Right lung (tissue), 5 donors: ENCODE data around the gene CCDC169. TPM values are rescaled to one million over a fixed set of nuclear protein-coding genes. Genes with fewer than 3 reads are reported as not detected.

Source experiments
- DNase-seq, 2 donors: peaks; one replicate each; pipeline ENCODE4 v3.0.0-alpha.2; 2013
- polyA plus RNA-seq, 5 donors: library from polyadenylated mRNA; unstranded; fragments of 120-200 nt; gene quantifications; one replicate each; pipeline versions ENCODE4 v1.2.1 to v1.2.3, GENCODE V29; 2013; ENCODE audit warnings: inconsistent platforms in 1 of 5, low replicate concordance in 1 of 5; ENCODE audit not compliant: insufficient read length in 5 of 5, insufficient read depth in 1 of 5

The CCDC169 gene
- polyA plus RNA-seq, 5 donors = 4.3 to 9.3 (median 9.1) TPM

DNA sequence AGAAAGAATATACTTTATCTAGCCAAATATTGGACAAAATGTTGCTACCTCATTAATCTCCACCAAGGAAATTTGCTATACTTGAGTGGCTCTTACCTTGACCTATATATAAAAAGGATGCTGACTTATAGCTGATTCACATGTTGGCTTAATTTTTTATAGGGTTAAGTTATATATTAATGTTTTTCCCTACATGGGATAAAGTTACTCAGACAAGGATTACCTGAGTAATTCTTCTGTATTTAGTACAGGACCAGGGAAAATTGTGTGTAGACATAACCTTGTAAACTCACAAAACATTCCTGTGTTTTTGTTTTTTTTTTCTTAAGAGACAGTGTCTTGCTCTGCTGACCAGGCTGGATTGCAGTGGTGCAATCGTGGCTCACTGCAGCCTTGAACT, 52.6 kb downstream of the CCDC169 start:
- no peak for DNase-seq

DNA sequence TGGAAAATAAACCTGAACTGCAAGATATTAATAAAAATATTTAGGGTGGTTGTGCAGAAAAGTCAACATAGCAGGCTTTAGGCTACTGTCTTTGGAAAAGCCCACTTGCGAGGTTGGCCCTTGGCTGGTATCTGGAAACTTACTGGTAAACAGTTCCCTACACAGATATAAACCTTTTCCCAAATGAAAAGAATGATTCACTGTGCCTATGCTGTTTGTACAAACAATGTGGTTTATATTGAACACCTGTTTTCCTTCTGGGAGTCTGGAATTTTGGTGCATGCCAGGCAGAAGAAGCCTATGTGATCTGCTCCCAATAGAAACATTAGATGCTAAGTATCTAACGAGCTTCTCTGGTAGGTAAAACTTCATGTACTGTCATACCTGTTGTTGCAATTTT, 53.5 kb downstream of the CCDC169 start:
- DNase-seq = no peak

DNA sequence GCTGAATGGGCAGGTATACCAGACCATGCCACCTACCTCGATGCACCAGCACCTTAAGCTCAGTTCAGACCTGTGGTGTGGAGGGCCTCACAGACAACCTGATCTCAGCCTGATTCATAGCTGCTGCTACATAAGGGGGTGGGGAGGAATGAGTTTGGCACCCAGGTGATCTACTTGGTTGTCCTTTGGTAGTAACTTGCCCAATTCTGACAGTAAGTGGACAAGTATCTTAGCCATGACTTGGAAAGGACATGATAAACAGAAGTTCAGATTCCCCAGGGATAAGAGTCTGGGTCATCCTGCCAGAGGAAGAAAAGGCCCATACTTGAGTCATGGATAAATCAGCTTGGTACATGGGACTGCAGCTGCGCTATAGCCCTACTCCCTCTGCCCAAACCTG, 54.9 kb downstream of the CCDC169 start:
- no peak for DNase-seq

DNA sequence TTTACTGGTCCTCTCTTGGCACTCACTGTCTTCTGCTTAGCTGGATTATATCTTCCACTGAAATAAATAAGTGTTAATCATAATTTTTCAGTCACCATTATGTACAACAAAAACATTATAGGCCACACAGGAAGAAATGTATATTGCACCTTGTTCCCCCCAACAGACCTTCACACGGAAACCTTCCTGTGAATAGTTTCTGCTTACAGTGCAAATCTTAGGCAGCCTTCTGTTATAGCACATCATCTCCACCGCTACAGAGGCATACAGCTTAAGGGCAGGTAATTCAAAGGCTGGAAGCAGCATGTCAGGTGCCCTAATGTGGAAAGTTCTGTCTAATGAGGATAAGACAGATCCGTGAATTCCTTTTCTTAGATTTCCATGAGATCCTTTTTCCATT, 66.4 kb downstream of the CCDC169 start:
- no peak for DNase-seq

DNA sequence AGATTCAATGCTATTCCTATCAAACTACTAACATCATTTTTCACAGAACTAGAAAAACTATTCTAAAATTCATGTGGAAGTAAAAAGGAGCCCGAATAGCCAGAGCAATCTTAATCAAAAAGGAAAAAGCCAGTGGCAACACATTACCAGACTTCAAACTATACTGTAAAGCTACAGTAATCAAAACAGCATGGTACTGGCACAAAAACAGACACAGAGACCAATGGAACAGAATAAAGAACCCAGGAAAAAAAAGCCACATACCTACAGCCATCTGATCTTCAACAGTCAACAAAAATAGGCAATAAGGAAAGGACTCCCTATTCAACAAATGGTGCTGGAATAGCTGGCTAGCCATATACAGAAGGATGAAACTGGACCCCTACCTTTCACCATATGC, 72.9 kb downstream of the CCDC169 start:
- no peak for DNase-seq

DNA sequence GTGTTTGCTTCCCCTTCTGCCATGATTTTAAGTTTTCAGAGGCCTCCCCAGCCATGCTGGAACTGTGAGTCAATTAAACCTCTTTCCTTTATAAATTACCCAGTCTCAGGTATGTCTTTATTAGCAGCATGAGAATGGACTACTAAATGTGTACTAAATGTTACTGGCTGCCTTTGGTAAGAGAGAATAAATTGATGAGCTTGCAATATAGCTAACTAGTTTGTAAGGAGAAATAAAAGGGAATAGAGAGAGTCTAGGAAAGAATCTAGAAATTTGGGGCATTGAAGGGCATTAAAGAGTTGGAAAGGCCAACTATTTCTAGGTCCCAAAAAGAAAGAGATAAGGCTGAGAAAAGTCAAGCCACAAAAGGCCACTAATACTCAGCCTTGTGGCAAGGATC, 77.7 kb downstream of the CCDC169 start:
- DNase-seq = no peak

DNA sequence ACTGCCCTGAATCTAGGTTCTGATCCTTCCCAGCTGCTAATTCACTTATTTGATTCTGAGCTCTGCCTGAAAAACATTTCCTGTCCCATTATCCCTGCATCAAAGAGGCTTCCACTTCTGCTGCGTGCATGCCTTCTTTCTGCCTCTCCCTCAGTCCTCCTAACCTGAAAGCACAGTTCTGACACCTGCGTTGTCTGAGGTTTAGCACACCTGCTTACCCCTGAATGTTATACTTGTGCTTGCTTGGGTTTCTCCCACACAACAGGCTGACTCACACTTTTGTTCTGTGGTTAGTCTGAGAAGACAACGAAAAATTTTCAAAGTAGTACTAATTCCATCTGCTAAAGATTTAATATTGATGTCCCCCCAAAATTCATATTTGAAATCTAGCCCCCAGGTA, 80.2 kb downstream of the CCDC169 start:
- DNase-seq = no peak

DNA sequence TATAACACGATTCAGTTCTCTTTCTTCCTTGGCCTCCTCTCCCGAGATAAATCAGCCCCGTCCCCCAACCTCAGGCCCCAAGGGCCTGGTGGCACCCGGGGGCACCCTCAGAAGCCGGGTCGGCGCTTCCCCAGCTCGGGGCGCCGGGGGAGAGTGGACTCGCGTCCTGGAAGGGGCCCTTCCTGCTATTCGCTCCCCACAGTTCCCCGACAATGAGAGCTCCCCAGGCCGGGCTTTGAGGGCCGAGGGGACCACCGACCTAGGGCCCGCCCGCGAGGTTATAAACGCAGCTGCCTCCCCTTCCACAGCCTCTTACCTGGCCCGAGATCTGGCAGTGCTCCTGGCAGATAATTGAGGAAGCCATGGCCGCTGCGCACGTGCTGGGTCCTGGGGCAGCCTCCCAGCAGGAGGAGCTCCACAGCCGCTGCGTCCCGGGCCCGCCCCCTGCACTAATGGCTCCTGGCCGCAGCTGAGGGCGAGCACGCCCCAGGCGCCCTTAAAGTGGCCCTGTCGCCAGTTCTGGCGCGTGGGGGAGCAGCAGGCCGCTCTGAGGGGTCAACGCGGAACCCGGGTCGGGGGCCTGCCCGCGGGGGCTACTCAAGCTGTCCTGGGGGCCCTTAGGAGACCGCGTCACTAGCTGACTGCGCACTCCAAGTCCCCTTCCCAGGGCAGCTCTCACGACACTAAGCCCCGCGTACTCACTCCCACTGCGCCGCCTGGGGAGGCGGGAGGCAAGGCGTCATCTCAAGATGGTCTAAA, 83.3 kb downstream of the CCDC169 start, which contains the start of gene SOHLH2:
TSS of gene SOHLH2 (minus strand) at position 394 of the 759 bp plus-strand sequence. CDS start at position 364, 30 bp downstream.
- DNase-seq = no peak

DNA sequence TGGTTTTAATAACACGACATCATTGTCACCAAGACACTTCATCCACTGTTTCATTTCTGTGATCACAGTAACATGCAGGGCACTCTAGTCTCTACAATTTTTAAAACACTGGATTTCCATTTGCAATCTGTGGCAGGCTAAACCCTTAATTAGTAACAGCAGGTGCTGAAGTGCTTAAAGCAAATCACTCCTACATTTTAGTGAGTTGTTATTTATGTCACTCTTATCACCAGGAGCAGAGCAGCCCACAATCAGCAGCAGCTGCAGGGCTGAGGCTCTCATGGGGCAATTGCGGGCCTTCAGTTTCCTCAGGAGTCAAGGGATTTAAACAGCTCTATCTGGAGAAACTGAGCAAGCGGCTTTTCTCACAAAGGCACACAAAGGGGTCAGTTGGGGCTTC, 84.8 kb downstream of the CCDC169 start:
- DNase-seq = no peak

DNA sequence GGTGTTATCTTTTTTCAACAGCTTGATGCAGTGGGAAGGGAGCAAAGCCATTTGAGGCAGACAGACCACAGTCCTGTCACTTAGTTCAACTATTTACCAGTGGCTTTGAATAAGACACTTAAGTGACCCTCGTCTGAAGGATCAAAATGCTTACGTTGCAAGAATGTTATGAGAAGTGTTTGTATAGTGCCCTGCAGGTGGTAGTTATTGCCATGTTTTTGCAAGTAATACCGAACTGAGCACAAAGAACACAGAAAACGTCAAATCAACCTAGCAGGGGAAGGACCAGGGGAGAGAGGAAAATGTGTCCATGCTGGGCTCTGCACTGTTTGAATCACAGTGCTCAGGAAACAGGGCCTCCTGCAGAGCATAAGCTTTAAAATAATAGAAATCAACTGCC, 86.0 kb downstream of the CCDC169 start:
- no peak for DNase-seq

DNA sequence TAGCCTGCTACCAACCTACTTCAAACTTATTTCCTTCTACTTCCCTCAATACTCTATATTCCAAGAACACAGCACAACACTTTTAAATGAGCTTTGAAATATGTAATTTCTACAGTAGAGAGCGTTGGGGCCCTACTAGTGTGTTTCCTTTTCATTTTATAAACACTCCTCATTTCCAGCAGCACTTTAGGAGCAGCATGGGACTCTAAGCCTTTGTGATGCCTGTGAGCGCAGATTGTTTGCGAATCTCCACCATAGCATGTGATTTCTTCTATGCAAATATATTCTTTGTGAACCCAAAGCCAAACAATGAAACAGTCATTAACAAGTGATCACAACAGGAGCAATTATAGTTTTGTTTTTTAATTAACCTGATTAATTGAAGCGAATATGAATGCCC, 86.9 kb downstream of the CCDC169 start:
- no peak for DNase-seq

DNA sequence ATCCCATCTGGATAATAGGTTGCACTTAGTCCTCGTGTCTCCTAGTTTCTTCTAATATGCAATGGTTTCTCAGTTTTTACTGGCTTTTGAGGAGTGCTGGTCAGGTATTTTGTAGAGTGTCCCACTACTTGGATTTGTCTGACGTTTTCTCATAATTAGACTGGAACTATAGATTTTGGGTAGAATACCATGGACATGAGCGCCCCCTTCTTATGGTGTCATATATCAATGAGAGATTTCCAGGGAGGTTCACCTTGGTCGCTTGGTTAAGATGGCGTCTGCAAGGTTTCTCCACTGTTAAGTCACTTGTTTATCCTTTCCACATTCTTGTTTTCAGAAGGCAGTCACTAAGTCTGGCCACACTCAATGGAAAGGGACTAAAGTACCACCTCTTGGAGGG, 89.9 kb downstream of the CCDC169 start:
- no peak for DNase-seq

DNA sequence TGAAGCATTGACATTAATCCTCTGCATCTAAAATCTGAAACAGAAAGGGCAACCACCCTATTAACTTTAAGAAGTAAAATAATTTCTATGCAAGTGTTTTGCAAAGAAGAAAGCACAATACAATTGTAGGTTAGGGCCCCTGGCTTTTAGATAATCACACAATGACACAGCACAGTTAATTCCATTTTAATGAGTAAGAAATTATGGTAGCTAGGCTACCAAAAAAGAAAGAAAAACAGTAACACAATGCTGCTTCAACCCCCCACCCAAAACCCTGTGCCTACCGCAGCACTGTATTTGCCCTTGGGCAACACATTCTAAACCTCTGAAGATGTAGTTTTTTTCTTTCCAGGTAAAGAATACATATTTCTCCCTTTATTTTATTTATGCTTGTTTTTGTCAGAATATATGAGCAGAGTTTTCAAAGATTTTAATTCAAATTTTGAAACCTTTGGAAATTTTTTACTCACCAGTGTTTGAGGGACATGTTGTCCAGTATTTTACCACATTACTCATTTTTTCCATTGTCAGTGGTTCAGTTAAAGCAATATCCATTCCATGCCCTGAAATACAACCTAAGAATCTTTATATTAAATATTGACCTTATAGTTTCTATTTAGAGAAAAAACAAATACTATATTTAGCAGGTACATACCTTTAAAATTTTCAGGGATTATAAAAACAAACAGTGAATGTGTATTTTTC, 104.3 kb downstream of the CCDC169 start:
- no peak for DNase-seq

DNA sequence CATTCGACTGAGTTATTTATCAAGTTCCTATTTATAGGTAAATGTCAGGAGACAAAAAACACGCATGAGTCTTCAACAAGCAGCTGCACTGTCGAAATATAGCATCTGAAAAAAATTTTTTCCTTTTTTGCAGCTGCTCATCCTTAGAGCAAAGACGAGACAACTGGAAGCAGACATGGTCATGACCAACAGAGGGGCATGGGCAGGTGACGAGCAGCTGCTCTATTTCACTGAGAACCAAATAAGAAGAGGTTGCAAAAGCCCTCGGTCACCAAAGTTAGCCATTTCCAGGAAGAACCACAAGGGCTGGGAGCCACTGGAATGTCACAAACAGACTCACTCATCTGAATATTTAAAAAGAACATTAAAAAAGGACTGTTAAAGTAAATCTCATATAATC, 105.4 kb downstream of the CCDC169 start:
- no peak for DNase-seq

DNA sequence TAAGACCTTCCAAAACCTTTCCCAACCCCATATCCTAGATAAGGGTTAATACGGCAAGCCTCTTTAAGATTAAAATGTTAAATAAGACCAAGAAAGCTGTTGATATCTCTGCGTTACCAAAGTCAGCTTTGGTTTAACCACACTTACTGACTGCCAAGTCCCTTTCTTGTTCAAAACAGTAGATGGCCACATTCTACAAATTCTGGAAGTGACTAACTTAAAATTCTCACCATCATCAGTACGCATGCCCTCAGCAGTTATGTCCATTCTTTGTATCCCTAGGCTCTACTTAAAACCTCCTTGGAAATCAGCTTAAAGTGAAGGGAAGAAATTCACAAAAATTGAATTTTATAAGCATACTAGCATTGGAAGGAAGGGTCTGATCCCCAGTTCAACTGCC, 106.8 kb downstream of the CCDC169 start:
- no peak for DNase-seq

DNA sequence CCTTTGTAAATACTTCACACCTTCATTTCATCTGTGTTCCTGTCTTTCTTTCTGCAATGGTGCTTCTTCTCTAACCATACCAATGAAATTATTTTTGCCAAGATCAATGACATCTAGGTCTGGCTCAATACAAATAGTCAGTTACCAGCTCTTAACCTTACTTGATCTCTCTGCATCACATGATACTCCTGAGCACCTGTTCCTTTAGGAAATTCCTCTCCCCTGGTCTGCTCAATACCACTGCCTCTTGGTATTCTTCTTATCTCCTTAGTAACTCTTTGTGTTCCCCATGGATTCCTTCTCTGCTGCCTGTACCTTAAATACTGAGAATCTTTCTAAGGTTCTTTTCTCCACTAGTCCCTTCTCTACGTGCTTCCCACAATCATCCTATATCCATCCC, 109.2 kb downstream of the CCDC169 start:
- DNase-seq = no peak

DNA sequence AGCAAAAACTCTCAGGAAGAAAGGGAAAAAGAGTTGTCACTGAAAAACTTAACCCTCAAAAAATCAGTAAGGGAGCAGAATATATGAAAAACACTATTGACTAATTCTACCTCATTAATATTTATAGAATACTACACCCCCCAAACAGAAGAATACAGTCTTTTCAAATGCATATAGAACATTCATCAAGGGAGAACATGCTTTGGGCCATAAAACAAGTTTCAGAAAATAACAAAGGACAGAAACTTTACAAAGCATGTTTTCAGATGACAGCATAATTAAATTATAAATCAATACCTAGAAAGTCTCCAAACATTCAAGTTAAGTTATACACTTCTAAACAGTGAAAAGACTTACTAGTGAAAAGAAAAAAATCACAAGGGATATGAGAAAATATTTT, 113.7 kb downstream of the CCDC169 start:
- DNase-seq = no peak

Other genes starting within 250 kb of the CCDC169 start
- gene DCLK1, start 166.4 kb downstream of the CCDC169 start, polyA plus RNA-seq = 10 to 100 TPM in 4 of 5 donors, 1 to 10 TPM in 1; 10.0 to 13.2 (median 11.2) TPM
- gene SOHLH2, start 83.3 kb downstream of the CCDC169 start, polyA plus RNA-seq = 1 to 10 TPM; 1.1 to 5.5 (median 4.5) TPM
- 100 to 1,000 TPM in 2 of 5 donors, 10 to 100 TPM in 3; 72.2 to 105 (median 94.3) TPM for gene SPART, start 48.6 kb upstream of the CCDC169 start, polyA plus RNA-seq
- gene CCNA1, start 134.7 kb upstream of the CCDC169 start, polyA plus RNA-seq = 1 to 10 TPM; 2.0 to 4.3 (median 3.0) TPM